ENCODE data around the gene TEX26. TPM values are rescaled to one million over a fixed set of nuclear protein-coding genes. Genes with fewer than 3 reads are reported as not detected.

The TEX26 gene
- total RNA-seq, 1 donor from 2014 or later = not detected

DNA sequence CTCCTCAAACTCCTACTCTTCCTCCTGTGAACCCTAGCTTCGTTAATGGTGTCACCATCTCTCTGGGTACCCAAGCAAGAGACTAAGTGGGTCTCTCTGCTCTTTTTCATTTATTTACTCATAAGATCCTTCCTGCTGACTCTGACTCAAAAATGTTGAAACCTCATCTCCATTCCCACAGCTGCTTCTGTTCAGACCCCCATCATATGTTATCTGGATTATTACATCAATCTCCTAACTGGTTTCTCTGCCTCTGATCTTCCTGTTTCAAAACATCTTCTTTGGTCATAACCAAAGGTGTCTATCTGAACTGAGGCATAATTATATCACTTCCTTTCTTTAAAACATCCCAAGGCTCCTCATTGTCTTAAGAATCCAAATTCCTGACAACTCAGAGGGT is 28.4 kb upstream of the TEX26 start:
- TF ChIP-seq, protein P1, sequence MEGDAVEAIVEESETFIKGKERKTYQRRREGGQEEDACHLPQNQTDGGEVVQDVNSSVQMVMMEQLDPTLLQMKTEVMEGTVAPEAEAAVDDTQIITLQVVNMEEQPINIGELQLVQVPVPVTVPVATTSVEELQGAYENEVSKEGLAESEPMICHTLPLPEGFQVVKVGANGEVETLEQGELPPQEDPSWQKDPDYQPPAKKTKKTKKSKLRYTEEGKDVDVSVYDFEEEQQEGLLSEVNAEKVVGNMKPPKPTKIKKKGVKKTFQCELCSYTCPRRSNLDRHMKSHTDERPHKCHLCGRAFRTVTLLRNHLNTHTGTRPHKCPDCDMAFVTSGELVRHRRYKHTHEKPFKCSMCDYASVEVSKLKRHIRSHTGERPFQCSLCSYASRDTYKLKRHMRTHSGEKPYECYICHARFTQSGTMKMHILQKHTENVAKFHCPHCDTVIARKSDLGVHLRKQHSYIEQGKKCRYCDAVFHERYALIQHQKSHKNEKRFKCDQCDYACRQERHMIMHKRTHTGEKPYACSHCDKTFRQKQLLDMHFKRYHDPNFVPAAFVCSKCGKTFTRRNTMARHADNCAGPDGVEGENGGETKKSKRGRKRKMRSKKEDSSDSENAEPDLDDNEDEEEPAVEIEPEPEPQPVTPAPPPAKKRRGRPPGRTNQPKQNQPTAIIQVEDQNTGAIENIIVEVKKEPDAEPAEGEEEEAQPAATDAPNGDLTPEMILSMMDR (conservative IDR thresholded peaks at IDR 0.05) = no peak
- Mint-ChIP-seq H3K27ac (ENCODE audit: unreplicated experiment) (no peak overlapping the region), H3K36me3 (ENCODE audit: low read depth) (no peaks in the 10 kb centered on the region), H3K27me3 (ENCODE audit: low read depth) (peaks cover 45% of the 10 kb centered on the region), H3K4me3 (no peak overlapping the region), H3K4me1 (peaks cover 17% of the 10 kb centered on the region), H3K9me3 (no peaks in the 10 kb centered on the region)
- no peak for DNase-seq (ENCODE audit: low read depth, low spot score)

DNA sequence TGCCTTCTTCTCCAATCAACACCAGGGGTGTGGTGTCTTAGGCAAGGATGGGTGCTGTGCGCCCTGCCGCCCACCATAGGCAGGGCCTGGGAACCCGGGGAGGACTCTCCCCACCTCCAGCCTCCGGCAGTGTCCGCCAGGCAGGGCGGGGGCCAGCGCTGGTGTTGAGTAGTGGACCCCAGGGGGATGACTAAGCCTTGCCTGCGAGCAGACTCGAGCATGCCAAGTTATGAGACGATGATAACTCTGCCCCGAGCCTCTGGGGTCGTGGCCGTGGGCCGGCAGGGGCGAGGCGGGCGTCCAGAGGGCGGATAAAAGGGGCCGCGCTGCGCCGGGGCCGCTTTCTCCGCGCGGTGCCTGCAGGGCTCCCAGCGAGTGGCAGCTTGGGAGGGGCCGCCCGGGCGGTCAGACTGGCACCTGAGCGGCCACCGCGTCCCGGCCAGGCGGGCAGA is 26.5 kb upstream of the TEX26 start, which contains the start of gene MEDAG:
Gene MEDAG, plus strand, starts transcription at position 340 of the 452 bp plus-strand sequence. CDS start 245 bp downstream, outside the sequence.
- peaks cover 53% of the 10 kb centered on the region for H3K27me3 Mint-ChIP-seq (ENCODE audit: low read depth)
- H3K36me3 Mint-ChIP-seq (ENCODE audit: low read depth) = no peaks in the 10 kb centered on the region
- H3K4me3 Mint-ChIP-seq = peak within 1 kb of the TSS; percentile 36
- H3K4me1 Mint-ChIP-seq = peaks cover 17% of the 10 kb centered on the region
- H3K27ac Mint-ChIP-seq (ENCODE audit: unreplicated experiment) = no peak within 1 kb of the TSS
- no peak for DNase-seq (ENCODE audit: low read depth, low spot score)
- H3K9me3 Mint-ChIP-seq = no peaks in the 10 kb centered on the region
- TF ChIP-seq, protein P1 (conservative IDR thresholded peaks at IDR 0.05) = no peak

DNA sequence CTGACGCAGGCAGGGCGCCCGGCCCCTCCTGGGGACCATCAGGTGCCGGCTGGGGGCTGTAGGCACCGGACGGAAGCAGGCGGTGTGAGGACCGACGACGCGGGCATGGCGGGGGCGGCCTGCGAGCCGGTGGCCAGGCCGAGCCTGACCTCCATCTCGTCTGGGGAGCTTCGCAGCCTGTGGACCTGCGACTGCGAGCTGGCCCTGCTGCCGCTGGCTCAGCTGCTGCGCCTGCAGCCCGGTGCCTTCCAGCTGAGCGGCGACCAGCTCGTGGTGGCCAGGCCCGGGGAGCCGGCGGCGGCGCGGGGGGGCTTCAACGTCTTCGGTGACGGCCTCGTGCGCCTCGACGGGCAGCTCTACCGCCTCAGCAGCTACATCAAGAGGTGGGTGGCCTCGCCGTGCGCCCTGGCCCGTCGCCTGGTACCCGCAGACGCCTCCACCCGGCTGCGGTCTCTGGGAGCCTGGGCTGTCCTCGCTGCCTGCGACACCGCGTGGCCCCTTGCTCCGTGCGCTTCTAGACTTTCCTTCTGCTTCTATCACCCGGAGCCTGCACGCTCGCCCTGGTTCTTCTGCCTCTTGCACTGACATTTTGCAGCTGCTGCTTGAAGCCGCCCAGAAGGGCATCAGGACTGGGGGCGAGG is 25.9 kb upstream of the TEX26 start:
- Mint-ChIP-seq H3K27me3 (ENCODE audit: low read depth) (peaks cover 55% of the 10 kb centered on the region), H3K4me1 (peaks cover 17% of the 10 kb centered on the region), H3K9me3 (no peaks in the 10 kb centered on the region), H3K36me3 (ENCODE audit: low read depth) (no peaks in the 10 kb centered on the region), H3K4me3 (peak overlapping the region; percentile 17), H3K27ac (ENCODE audit: unreplicated experiment) (no peak overlapping the region)
- TF ChIP-seq, protein P1 (conservative IDR thresholded peaks at IDR 0.05) = no peak
- DNase-seq (ENCODE audit: low read depth, low spot score) = peak; percentile 5

DNA sequence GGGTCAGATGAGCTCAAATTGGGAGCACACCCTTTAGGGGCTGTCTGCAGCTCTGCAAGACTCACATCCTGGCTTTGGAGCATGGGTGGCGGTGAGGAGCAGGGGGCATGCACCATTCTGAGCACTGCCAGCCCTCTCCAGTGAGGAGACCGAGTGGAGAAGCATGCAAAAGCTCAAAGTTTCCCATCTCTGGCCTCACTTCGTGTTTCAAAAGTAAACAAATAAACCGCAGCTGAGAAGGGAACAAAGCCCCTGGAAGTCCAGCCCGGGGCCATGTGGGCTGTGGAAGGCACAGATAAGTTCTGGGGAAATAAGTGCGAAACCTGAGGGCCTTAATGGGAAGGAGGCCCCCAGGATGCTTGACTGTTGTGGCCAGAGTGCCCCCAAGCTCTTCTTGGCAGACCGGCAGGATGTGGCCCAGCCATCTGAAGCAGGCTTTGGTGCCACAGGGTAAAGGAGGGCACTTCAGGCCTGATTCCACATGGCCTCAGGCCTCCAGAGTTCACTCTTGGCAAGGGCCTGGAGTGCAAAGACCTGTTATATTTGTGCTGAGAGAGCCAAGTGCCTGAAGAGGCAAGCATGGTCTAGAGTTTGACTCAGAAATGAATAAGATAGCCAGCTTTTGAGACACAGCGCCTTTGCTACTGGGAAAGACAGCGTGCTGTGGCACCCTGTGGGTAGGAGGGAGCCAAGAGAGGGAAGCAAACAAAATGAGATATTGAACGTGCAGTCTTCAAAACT is 25.2 kb upstream of the TEX26 start:
- H3K36me3 Mint-ChIP-seq (ENCODE audit: low read depth) = no peaks in the 10 kb centered on the region
- peaks cover 17% of the 10 kb centered on the region for H3K4me1 Mint-ChIP-seq
- H3K9me3 Mint-ChIP-seq = no peaks in the 10 kb centered on the region
- peaks cover 55% of the 10 kb centered on the region for H3K27me3 Mint-ChIP-seq (ENCODE audit: low read depth)
- TF ChIP-seq, protein P1 (conservative IDR thresholded peaks at IDR 0.05) = no peak
- no peak for DNase-seq (ENCODE audit: low read depth, low spot score)
- no peak overlapping the region for H3K27ac Mint-ChIP-seq (ENCODE audit: unreplicated experiment)
- peak overlapping the region; percentile 32 for H3K4me3 Mint-ChIP-seq

DNA sequence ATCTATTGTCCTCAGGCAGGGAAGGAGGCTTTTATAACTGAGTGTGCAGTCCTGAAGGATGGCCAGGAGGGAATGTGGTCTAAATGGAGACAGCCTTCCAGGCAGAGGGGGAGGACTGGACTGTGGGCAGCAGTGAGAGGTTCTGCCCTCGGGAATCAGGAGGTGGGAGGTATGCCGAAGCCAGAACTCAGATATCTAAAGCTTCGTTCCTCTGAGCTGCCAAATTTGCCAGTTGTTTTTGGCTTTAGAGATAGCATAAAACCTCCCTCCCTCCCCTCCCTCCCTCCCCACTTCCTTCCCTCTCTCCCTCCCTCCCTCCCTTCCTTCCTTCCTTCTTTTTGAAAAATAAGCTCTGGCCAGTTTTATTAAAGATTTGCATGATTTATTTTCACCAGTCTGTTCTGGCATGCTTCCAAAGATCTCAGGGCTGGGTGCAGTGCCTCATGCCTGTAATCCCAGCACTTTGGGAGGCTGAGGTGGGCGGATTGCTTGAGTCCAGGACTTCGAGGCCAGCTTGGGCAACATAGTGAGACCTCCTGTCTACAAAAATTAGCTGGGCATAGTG is 24.0 kb upstream of the TEX26 start:
- H3K27me3 Mint-ChIP-seq (ENCODE audit: low read depth) = peaks cover 52% of the 10 kb centered on the region
- TF ChIP-seq, protein P1 (conservative IDR thresholded peaks at IDR 0.05) = no peak
- H3K27ac Mint-ChIP-seq (ENCODE audit: unreplicated experiment) = no peak overlapping the region

More for the DNA sequence above, 24.0 kb upstream of the TEX26 start:
- Mint-ChIP-seq H3K36me3 (ENCODE audit: low read depth) (no peaks in the 10 kb centered on the region), H3K4me3 (no peak overlapping the region), H3K9me3 (no peaks in the 10 kb centered on the region), H3K4me1 (peaks cover 17% of the 10 kb centered on the region)
- no peak for DNase-seq (ENCODE audit: low read depth, low spot score)

Data from neural crest cell (in vitro differentiated cells).